Activated naive CD4-positive, alpha-beta T cell treated with anti-CD3 and anti-CD28 coated beads, Interleukin-2, amount 10 ng/mL, durations not matched to agents 7 days and 5 days (primary cell): ENCODE data around the gene C2.
"Not testable (repeated sequence)": the region's sequence is repeated elsewhere in the genome, so short reads cannot be mapped to it uniquely, and the experiment has no call there.

Experiments used
- CTCF ChIA-PET: fragments of 350-600 bp; sonication (Branson Sonifier 250); formaldehyde crosslinking; loops from one replicate; lab custom pipeline; 2021; ENCODE audit warnings: antibody characterized with exemption; lab: Charles Lee
- DNase-seq: peaks from one replicate; pipeline ENCODE4 v3.0.0-alpha.2; 2020
- H3K27ac Mint-ChIP-seq: one replicate; pipeline ENCODE4 v1.8.0; 2021; ENCODE audit warnings: mild to moderate bottlenecking, moderate library complexity, mixed read lengths
- H3K27me3 Mint-ChIP-seq: one replicate; pipeline ENCODE4 v1.8.0; 2021; ENCODE audit warnings: mild to moderate bottlenecking, mixed read lengths
- H3K36me3 Mint-ChIP-seq: one replicate; pipeline ENCODE4 v1.8.0; 2021; ENCODE audit warnings: mixed read lengths
- H3K4me1 Mint-ChIP-seq: one replicate; pipeline ENCODE4 v1.8.0; 2021; ENCODE audit warnings: mixed read lengths
- H3K4me3 Mint-ChIP-seq: one replicate; pipeline ENCODE4 v1.8.0; 2021; ENCODE audit warnings: mild to moderate bottlenecking, moderate library complexity, mixed read lengths
- H3K9me3 Mint-ChIP-seq: one replicate; pipeline ENCODE4 v1.8.0; 2021; ENCODE audit warnings: mixed read lengths

The C2 gene

DNA sequence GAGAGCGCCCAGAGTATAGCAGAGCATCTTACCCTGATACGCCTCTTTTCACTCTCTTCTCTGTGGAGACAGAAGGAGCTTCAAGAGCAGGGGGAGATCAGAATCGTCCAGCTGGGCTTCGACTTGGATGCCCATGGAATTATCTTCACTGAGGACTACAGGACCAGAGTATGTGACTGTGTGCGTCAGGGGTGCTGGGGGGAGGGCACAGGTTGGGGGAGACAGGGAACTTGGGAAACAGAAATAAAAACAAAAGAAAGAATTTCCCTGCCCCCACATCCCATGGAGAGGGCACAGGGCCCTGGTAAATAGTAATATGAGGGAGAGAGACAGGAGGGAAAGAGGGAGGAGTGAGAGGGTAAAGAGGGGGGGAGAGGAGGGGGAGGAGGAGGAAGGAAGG, 51.3 kb downstream of the C2 start:
- Mint-ChIP-seq H3K36me3 (peaks cover 5% of the 10 kb centered on the region), H3K4me3 (no peak overlapping the region), H3K9me3 (no peaks in the 10 kb centered on the region), H3K27ac (peak overlapping the region; percentile 76), H3K4me1 (peaks cover 25% of the 10 kb centered on the region), H3K27me3 (no peaks in the 10 kb centered on the region)
- CTCF ChIA-PET = interaction anchor here (1.8 kb wide), 1 partner anchor 26 kb away, joined by 5 read pairs; no protein-coding TSS in a partner anchor
- no peak for DNase-seq

DNA sequence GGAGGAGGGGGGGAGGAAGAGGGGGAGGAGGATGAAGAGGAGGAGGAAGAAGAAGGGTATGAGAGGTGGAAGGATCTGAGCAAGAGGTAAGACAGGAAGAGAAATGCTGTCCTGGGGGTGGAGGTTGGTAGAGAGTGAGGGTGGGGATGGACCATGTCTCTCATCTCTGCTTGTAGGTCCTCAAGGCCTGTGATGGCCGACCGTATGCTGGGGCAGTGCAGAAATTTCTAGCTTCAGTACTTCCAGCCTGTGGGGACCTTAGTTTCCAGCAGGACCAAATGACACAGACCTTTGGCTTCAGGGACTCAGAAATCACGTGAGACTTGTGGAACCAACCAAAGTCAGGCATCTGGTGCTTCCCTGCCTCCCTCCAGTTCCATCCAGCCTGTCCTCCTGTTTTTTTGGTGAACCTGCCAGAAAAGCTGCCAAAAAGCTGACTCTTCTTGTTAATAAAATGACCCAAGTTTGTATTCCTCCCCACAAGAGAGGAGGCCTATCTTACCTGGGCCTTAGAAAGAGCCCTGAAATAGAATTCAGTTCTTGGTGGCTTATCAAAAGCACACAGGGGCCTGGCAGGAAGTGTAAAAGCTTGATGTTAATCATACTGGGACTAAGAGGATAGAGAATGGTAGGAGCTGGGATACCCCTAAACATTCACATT, 51.9 kb downstream of the C2 start:
- H3K27ac Mint-ChIP-seq = peak overlapping the region; percentile 76
- CTCF ChIA-PET = interaction anchor here (1.8 kb wide), 1 partner anchor 27 kb away, joined by 5 read pairs; no protein-coding TSS in a partner anchor
- peaks cover 5% of the 10 kb centered on the region for H3K36me3 Mint-ChIP-seq
- H3K4me1 Mint-ChIP-seq = peaks cover 21% of the 10 kb centered on the region
- H3K9me3 Mint-ChIP-seq = no peaks in the 10 kb centered on the region
- DNase-seq = no peak
- no peaks in the 10 kb centered on the region for H3K27me3 Mint-ChIP-seq
- H3K4me3 Mint-ChIP-seq = no peak overlapping the region

- not testable (repeated sequence) for H3K4me3 Mint-ChIP-seq, H3K27me3 Mint-ChIP-seq
- peaks cover 19% of the 10 kb centered on the region for H3K4me1 Mint-ChIP-seq
These were observed 52.8 kb downstream of the C2 start for GRCh38 chr6:31980195-31980876.

DNA sequence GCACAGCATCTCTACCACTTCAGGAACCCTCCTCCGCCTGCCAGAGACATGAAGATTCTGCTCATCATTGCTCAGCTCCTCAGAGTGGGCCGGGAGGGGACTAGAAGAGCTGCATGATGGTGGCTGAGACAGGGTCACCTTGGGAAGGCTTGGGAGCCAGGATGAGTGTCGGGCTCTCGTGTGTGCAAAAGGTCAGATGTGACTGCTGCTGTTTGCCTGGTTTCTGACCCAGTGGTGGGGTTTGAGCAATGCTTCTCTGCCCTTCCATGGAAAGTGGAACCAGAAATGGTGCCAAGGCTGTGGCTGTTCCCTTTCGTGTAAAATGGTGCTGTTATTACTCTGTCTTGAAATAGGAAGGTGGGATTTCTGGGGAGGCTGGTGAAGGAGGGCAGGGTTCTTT, 53.5 kb downstream of the C2 start:
- CTCF ChIA-PET, DNase-seq, H3K27me3 Mint-ChIP-seq, H3K9me3 Mint-ChIP-seq, H3K27ac Mint-ChIP-seq, H3K36me3 Mint-ChIP-seq, H3K4me3 Mint-ChIP-seq: not testable (repeated sequence)
- H3K4me1 Mint-ChIP-seq = peaks cover 19% of the 10 kb centered on the region

More at GRCh38 chr6:31980195-31980876, 52.8 kb downstream of the C2 start:
- CTCF ChIA-PET = interaction anchor here (1.8 kb wide), 1 partner anchor 28 kb away, joined by 5 read pairs; no protein-coding TSS in a partner anchor
- H3K27ac Mint-ChIP-seq = peak overlapping the region; percentile 74
- H3K9me3 Mint-ChIP-seq, H3K36me3 Mint-ChIP-seq, DNase-seq: not testable (repeated sequence)

GRCh38 chr6:31981744-31982143, 54.2 kb downstream of the C2 start, which contains the start of gene C4A:
TSS of gene C4A (plus strand) at chr6:31982057. CDS start at chr6:31982108, 51 bp downstream.
- peaks cover 19% of the 10 kb centered on the region for H3K4me1 Mint-ChIP-seq
- H3K27me3 Mint-ChIP-seq, H3K9me3 Mint-ChIP-seq, CTCF ChIA-PET, H3K4me3 Mint-ChIP-seq, DNase-seq, H3K27ac Mint-ChIP-seq, H3K36me3 Mint-ChIP-seq: not testable (repeated sequence)

DNA sequence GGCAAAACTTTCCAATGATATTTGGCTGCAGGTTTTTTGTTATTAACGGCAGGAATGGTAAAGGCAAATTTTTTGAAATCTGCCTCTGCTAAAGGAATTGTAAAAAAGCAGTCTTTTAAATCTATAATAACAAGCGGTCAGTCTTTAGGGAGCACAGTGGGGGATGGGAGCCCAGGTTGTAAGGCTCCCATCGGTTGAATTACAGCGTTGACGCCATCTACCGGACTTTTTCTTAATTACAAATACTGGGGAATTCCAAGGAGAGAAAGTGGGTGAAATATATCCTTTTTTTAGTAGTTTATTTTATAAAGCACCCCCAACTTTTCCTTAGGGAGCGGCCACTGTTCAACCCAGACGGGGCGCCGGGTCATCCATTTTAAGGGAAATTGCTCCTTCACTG, 61.8 kb downstream of the C2 start:
- CTCF ChIA-PET, H3K27me3 Mint-ChIP-seq, H3K9me3 Mint-ChIP-seq, DNase-seq, H3K36me3 Mint-ChIP-seq, H3K4me3 Mint-ChIP-seq, H3K27ac Mint-ChIP-seq, H3K4me1 Mint-ChIP-seq: not testable (repeated sequence)

DNA sequence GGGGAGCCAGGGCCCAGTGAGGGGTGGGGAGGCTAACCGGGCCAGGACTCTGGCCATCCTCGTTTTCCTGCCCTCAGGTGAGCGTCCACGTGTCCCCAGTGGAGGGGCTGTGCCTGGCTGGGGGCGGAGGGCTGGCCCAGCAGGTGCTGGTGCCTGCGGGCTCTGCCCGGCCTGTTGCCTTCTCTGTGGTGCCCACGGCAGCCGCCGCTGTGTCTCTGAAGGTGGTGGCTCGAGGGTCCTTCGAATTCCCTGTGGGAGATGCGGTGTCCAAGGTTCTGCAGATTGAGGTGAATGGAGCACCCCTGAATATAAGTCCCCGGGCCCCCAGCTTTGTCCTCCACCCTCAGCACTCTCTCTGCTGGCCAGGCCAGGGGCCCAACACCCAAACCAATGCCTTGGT, 66.9 kb downstream of the C2 start:
- CTCF ChIA-PET, DNase-seq, H3K36me3 Mint-ChIP-seq, H3K27me3 Mint-ChIP-seq, H3K4me1 Mint-ChIP-seq, H3K27ac Mint-ChIP-seq, H3K9me3 Mint-ChIP-seq, H3K4me3 Mint-ChIP-seq: not testable (repeated sequence)
